HS-27A (cell line): ENCODE measurements around the gene ARRDC5.
"Not testable (repeated sequence)": the region's sequence is repeated elsewhere in the genome, so short reads cannot be mapped to it uniquely, and the experiment has no call there.

ENCODE experiments used
- DNase-seq: peaks from one replicate; pipeline ENCODE4 v3.0.0-alpha.2; 2012; ENCODE audit warnings: low read depth, missing footprints

Gene ARRDC5

GRCh38 chr19:4902796-4903195 is at the start of gene ARRDC5:
ARRDC5 (minus strand) TSS chr19:4902896; CDS start chr19:4902825, 71 bp downstream.
- DNase-seq, result no peak

- DNase-seq, result no peak
Observed at GRCh38 chr19:4951656-4952055, 49.0 kb upstream of the ARRDC5 start.

GRCh38 chr19:4950650-4951049 is 48.0 kb upstream of the ARRDC5 start:
- not testable (repeated sequence) for DNase-seq

GRCh38 chr19:4941638-4942169 is 39.0 kb upstream of the ARRDC5 start:
- not testable (repeated sequence) for DNase-seq

GRCh38 chr19:4939466-4939865 is 36.8 kb upstream of the ARRDC5 start:
- no peak for DNase-seq

- DNase-seq, result not testable (repeated sequence)
Observed at GRCh38 chr19:4938461-4938860, 35.8 kb upstream of the ARRDC5 start.

- no peak for DNase-seq
Observed at GRCh38 chr19:4937060-4937459, 34.4 kb upstream of the ARRDC5 start.

GRCh38 chr19:4935444-4935843 is 32.7 kb upstream of the ARRDC5 start:
- DNase-seq, result no peak

- no peak for DNase-seq
Observed at GRCh38 chr19:4933528-4933927, 30.8 kb upstream of the ARRDC5 start.

- DNase-seq, result no peak
Observed at GRCh38 chr19:4932711-4933110, 30.0 kb upstream of the ARRDC5 start.

GRCh38 chr19:4930664-4931063 is 28.0 kb upstream of the ARRDC5 start:
- no peak for DNase-seq

- DNase-seq, result no peak
Observed at GRCh38 chr19:4929186-4929585, 26.5 kb upstream of the ARRDC5 start.

- DNase-seq, result no peak
Observed at GRCh38 chr19:4923276-4923747, 20.6 kb upstream of the ARRDC5 start.

- DNase-seq, result no peak
Observed at GRCh38 chr19:4922530-4923275, 20.0 kb upstream of the ARRDC5 start.

GRCh38 chr19:4916292-4917082 is 13.8 kb upstream of the ARRDC5 start:
- DNase-seq, result no peak

GRCh38 chr19:4914736-4915501 is 12.2 kb upstream of the ARRDC5 start:
- peak; percentile 77 for DNase-seq

GRCh38 chr19:4913996-4914735 is 11.5 kb upstream of the ARRDC5 start:
- no peak for DNase-seq

GRCh38 chr19:4911786-4912672 is 9.3 kb upstream of the ARRDC5 start:
- peak; percentile 97 for DNase-seq

- no peak for DNase-seq
Observed at GRCh38 chr19:4911314-4911713, 8.6 kb upstream of the ARRDC5 start.

- DNase-seq, result no peak
Observed at GRCh38 chr19:4910594-4911281, 8.0 kb upstream of the ARRDC5 start.
